CD14-positive monocyte (primary cell): Measurements from ENCODE around the gene FAM53B. TPM values are rescaled to one million over a fixed set of nuclear protein-coding genes. Genes with fewer than 3 reads are reported as not detected.

Experiments used
- DNase-seq, 3 donors: peaks; one replicate each; pipeline ENCODE4 v3.0.0-alpha.2; 2011 to 2022
- H2AFZ ChIP-seq: 2 replicates; pipeline ENCODE4 v1.6.0; 2012; ENCODE audit warnings: mild to moderate bottlenecking, low read depth, low read length, inconsistent platforms; ENCODE audit not compliant: insufficient read depth, poor library complexity, severe bottlenecking
- H3K27ac ChIP-seq, 2 donors: 1 replicate in 1 of 2; 2 replicates in 1 of 2; pipeline ENCODE4 v1.5.1; 2012 to 2013; ENCODE audit warnings: low read length in 2 of 2, control low read depth in 1 of 2, inconsistent platforms in 1 of 2, low read depth in 1 of 2, mild to moderate bottlenecking in 1 of 2
- H3K27me3 ChIP-seq, 2 donors: one replicate each; pipeline versions ENCODE4 v1.6.0 to v1.6.1; 2011 to 2013; ENCODE audit warnings: low read length in 2 of 2; ENCODE audit not compliant: control insufficient read depth in 2 of 2, insufficient read depth in 2 of 2
- H3K36me3 ChIP-seq, 2 donors: replicated peaks in 1 of 2; 1 replicate in 1 of 2; 2 replicates in 1 of 2; pipeline versions ENCODE4 v1.5.1 to v1.6.1; 2012 to 2013; ENCODE audit warnings: low read length in 2 of 2, control low read depth in 1 of 2, inconsistent platforms in 1 of 2, mild to moderate bottlenecking in 1 of 2; ENCODE audit not compliant: insufficient read depth in 2 of 2, control insufficient read depth in 1 of 2
- H3K4me1 ChIP-seq, 2 donors: 1 replicate in 1 of 2; 2 replicates in 1 of 2; pipeline versions ENCODE4 v1.5.1 to v1.6.1; 2012 to 2013; ENCODE audit warnings: low read length in 2 of 2, control low read depth in 1 of 2, inconsistent platforms in 1 of 2, mild to moderate bottlenecking in 1 of 2, moderate library complexity in 1 of 2; ENCODE audit not compliant: insufficient read depth in 2 of 2, control insufficient read depth in 1 of 2
- H3K4me2 ChIP-seq: replicated peaks from 2 replicates; pipeline ENCODE3; 2012; ENCODE audit warnings: low read length, moderate library complexity, mild to moderate bottlenecking; ENCODE audit not compliant: poor library complexity, severe bottlenecking; ENCODE audit errors: extremely low read depth
- H3K4me3 ChIP-seq, 3 experiments: fragments of 200-600 bp in 1 of 3; sonication (generic) in 1 of 3; replicated peaks in 1 of 3; 1 replicate in 2 of 3; 2 replicates in 1 of 3; pipeline ENCODE4 v1.5.1; 2011 to 2013; ENCODE audit warnings: low read length in 3 of 3, mild to moderate bottlenecking in 3 of 3, control low read depth in 2 of 3, low read depth in 2 of 3, inconsistent platforms in 1 of 3, moderate library complexity in 1 of 3
- H3K79me2 ChIP-seq: 2 replicates; pipeline ENCODE4 v1.6.0; 2012; ENCODE audit warnings: mild to moderate bottlenecking, control low read depth, inconsistent platforms, low read length, moderate library complexity; ENCODE audit not compliant: insufficient read depth
- H3K9ac ChIP-seq: 2 replicates; pipeline ENCODE4 v1.6.0; 2017; ENCODE audit warnings: low read length, mild to moderate bottlenecking; ENCODE audit not compliant: insufficient read depth, poor library complexity, severe bottlenecking
- H3K9me3 ChIP-seq, 2 donors: replicated peaks in 1 of 2; 1 replicate in 1 of 2; 2 replicates in 1 of 2; pipeline versions ENCODE4 v1.5.1 to v1.6.1; 2012 to 2013; ENCODE audit warnings: low read length in 2 of 2, control low read depth in 1 of 2; ENCODE audit not compliant: control insufficient read depth in 1 of 2, insufficient read depth in 1 of 2
- H4K20me1 ChIP-seq: 2 replicates; pipeline ENCODE4 v1.6.0; 2012; ENCODE audit warnings: mild to moderate bottlenecking, low read length, control low read depth, moderate library complexity; ENCODE audit not compliant: insufficient read depth
- H3K27ac Mint-ChIP-seq, 7 donors: one replicate each; pipeline ENCODE4 v1.8.0; 2020; ENCODE audit warnings: mild to moderate bottlenecking in 7 of 7, mixed read lengths in 7 of 7, moderate library complexity in 6 of 7, inconsistent platforms in 2 of 7
- H3K27me3 Mint-ChIP-seq, 3 donors: one replicate each; pipeline ENCODE4 v1.8.0; 2021 to 2022; ENCODE audit warnings: low read depth in 3 of 3, mild to moderate bottlenecking in 3 of 3, mixed read lengths in 3 of 3, moderate library complexity in 3 of 3, inconsistent platforms in 1 of 3
- H3K36me3 Mint-ChIP-seq, 2 donors: one replicate each; pipeline ENCODE4 v1.8.0; 2020; ENCODE audit warnings: mixed read lengths in 2 of 2, inconsistent platforms in 1 of 2, mild to moderate bottlenecking in 1 of 2
- H3K4me1 Mint-ChIP-seq: one replicate; pipeline ENCODE4 v1.8.0; 2020; ENCODE audit warnings: mild to moderate bottlenecking, mixed read lengths
- H3K4me3 Mint-ChIP-seq, 2 donors: one replicate each; pipeline ENCODE4 v1.8.0; 2020; ENCODE audit warnings: mild to moderate bottlenecking in 2 of 2, mixed read lengths in 2 of 2, moderate library complexity in 1 of 2
- H3K9me3 Mint-ChIP-seq, 7 donors: one replicate each; pipeline ENCODE4 v1.8.0; 2020 to 2022; ENCODE audit warnings: mixed read lengths in 7 of 7, mild to moderate bottlenecking in 6 of 7, moderate library complexity in 6 of 7, inconsistent platforms in 2 of 7
- CTCF ChIP-seq: fragments of 200-600 bp; IDR thresholded peaks from one replicate; pipeline ENCODE4 v1.8.0; 2022; ENCODE audit warnings: antibody characterized with exemption, mild to moderate bottlenecking
- WGBS: methylation state at CpG from one replicate; pipeline ENCODE4 v1.1.5; 2013; ENCODE audit warnings: missing lambda C conversion rate; ENCODE audit not compliant: insufficient coverage; 5-methylcytosine and 5-hydroxymethylcytosine counted together
- intact Hi-C, 2 donors: fragments of 100-400 bp; cut with micrococcal nuclease; formaldehyde crosslinking; loops; one replicate each; pipeline versions ENCODE4 v1.15.0 to v1.15.1; 2023
- polyA plus RNA-seq, 3 donors: library from polyadenylated mRNA; depleted of rRNA in 1 of 3; unstranded in 2 of 3; stranded (reverse) in 1 of 3; fragments of 300-500 nt in 2 of 3; fragments of >200 nt in 1 of 3; fragmentation: Illumina TruSeq in 2 of 3; gene quantifications; 1 replicate in 2 of 3; 2 replicates in 1 of 3; pipeline ENCODE4 v1.2.3, GENCODE V29; 2012 to 2021

Gene FAM53B
- polyA plus RNA-seq, 3 donors, result 5.8 to 23.3 (median 12.6) TPM

- Histone ChIP-seq H4K20me1 (peaks cover 47% of the 10 kb centered on the region), H3K4me1 (peaks cover 25 to 26% of the 10 kb centered on the region in 2 donors), H2AFZ (no peak overlapping the region), H3K27me3 (no peaks in the 10 kb centered on the region), H3K4me3 (no peak overlapping the region), H3K27ac (peak overlapping the region; percentile 1 to 3), H3K9ac (no peak overlapping the region), H3K36me3 (peaks cover 18 to 30% of the 10 kb centered on the region in 2 donors), H3K9me3 (no peaks in the 10 kb centered on the region), H3K79me2 (no peaks in the 10 kb centered on the region), H3K4me2 (no peak overlapping the region)
- peaks cover 0 to 3% (median 0%) of the 10 kb centered on the region in 3 donors for H3K27me3 Mint-ChIP-seq
- peaks cover 33 to 47% of the 10 kb centered on the region in 2 donors for H3K36me3 Mint-ChIP-seq
- no peak for TF ChIP-seq CTCF
- no peak for DNase-seq
- no peaks in the 10 kb centered on the region for H3K9me3 Mint-ChIP-seq
- 89% methylated on average over 6 of the region's 11 CpGs for WGBS
- peaks cover 35% of the 10 kb centered on the region for H3K4me1 Mint-ChIP-seq
- H3K4me3 Mint-ChIP-seq, result no peak overlapping the region
- intact Hi-C loops, result loop anchor here in 1 of 2 donors (10.0 kb wide), 1 partner anchor 69 kb away; no protein-coding TSS in a partner anchor
- H3K27ac Mint-ChIP-seq, result peak overlapping the region in 6 of 7 donors; percentile 19 to 75 (median 34)
Observed at GRCh38 chr10:124614003-124614659, 130.0 kb downstream of the FAM53B start.

GRCh38 chr10:124612611-124613498, 131.3 kb downstream of the FAM53B start:
- Histone ChIP-seq H3K9me3 (no peaks in the 10 kb centered on the region), H3K27ac (peak overlapping the region; percentile 11 to 62), H3K27me3 (no peaks in the 10 kb centered on the region), H3K9ac (no peak overlapping the region), H2AFZ (no peak overlapping the region), H3K4me2 (no peak overlapping the region), H4K20me1 (peaks cover 35% of the 10 kb centered on the region), H3K36me3 (peaks cover 14 to 18% of the 10 kb centered on the region in 2 donors), H3K79me2 (no peaks in the 10 kb centered on the region), H3K4me3 (no peak overlapping the region), H3K4me1 (peaks cover 23% of the 10 kb centered on the region in 2 donors)
- 68% methylated on average over 13 of the region's 18 CpGs for WGBS
- Mint-ChIP-seq H3K4me1 (peaks cover 28% of the 10 kb centered on the region), H3K9me3 (no peaks in the 10 kb centered on the region), H3K36me3 (peaks cover 28 to 35% of the 10 kb centered on the region in 2 donors), H3K27ac (peak overlapping the region in 5 of 7 donors; percentile 51 to 89 (median 82)), H3K27me3 (peaks cover 0 to 3% (median 2%) of the 10 kb centered on the region in 3 donors), H3K4me3 (peak overlapping the region; percentile 32 to 84)
- no peak for DNase-seq
- no peak for TF ChIP-seq CTCF
- intact Hi-C loops, result loop anchor here in 1 of 2 donors (10.0 kb wide), 1 partner anchor 68 kb away; no protein-coding TSS in a partner anchor
